Esophagus muscularis mucosa (tissue), 4 donors: ENCODE data around the gene PFDN1. TPM values are rescaled to one million over a fixed set of nuclear protein-coding genes. Genes with fewer than 3 reads are reported as not detected.

Experiments
- DNase-seq: peaks from one replicate; pipeline ENCODE4 v3.0.0-alpha.2; 2017; ENCODE audit errors: extremely low spot score
- H3K27ac ChIP-seq, 4 donors: fragments of 200-600 bp; sonication (generic); replicated peaks in 1 of 4; 1 replicate in 3 of 4; 2 replicates in 1 of 4; pipeline ENCODE4 v1.5.1; 2016 to 2019; ENCODE audit warnings: mild to moderate bottlenecking in 1 of 4
- H3K27me3 ChIP-seq, 4 donors: fragments of 200-600 bp; sonication (generic); one replicate each; pipeline versions ENCODE4 v1.5.1 to v1.6.0; 2016 to 2019
- H3K36me3 ChIP-seq, 4 donors: fragments of 200-600 bp; sonication (generic); one replicate each; pipeline ENCODE4 v1.5.1; 2016 to 2019
- H3K4me1 ChIP-seq, 4 donors: fragments of 200-600 bp; sonication (generic); one replicate each; pipeline ENCODE4 v1.5.1; 2016 to 2019
- H3K4me3 ChIP-seq, 4 donors: fragments of 200-600 bp; sonication (generic); 1 replicate in 2 of 4; 2 replicates in 2 of 4; pipeline ENCODE4 v1.5.1; 2016 to 2019; ENCODE audit warnings: mild to moderate bottlenecking in 4 of 4, moderate library complexity in 1 of 4
- H3K9me3 ChIP-seq, 4 donors: fragments of 200-600 bp; sonication (generic); 1 replicate in 3 of 4; 2 replicates in 1 of 4; pipeline ENCODE4 v1.5.1; 2016 to 2019
- EP300 ChIP-seq: sonication (generic); formaldehyde crosslinking; IDR thresholded peaks from one replicate; pipeline ENCODE4 v1.6.1; 2017; ENCODE audit warnings: antibody characterized with exemption
- POLR2A ChIP-seq: fragments of 450-650 bp; IDR thresholded peaks from one replicate; pipeline ENCODE4 v1.6.1; 2017; ENCODE audit warnings: antibody characterized with exemption, moderate library complexity, mild to moderate bottlenecking, low read depth
- POLR2AphosphoS5 ChIP-seq, 2 donors: sonication (generic); formaldehyde crosslinking; IDR thresholded peaks; one replicate each; pipeline ENCODE4 v1.6.1; 2017; ENCODE audit warnings: antibody characterized with exemption in 2 of 2
- WGBS: methylation state at CpG from one replicate; pipeline ENCODE4 v1.1.5; 2018; 5-methylcytosine and 5-hydroxymethylcytosine counted together
- intact Hi-C: fragments of 100-400 bp; cut with DNase I; formaldehyde crosslinking; loops from one replicate; pipeline ENCODE4 v1.15.1; 2023
- total RNA-seq, 4 donors: library from RNA; depleted of rRNA; stranded (reverse); fragments of >200 nt; gene quantifications; one replicate each; pipeline versions ENCODE4 v1.1.0 to v1.2.1, GENCODE V29; 2016
- TF ChIP-seq, protein P1 (sequence below), 3 experiments: fragments of 200-600 bp in 2 of 3; fragments of 450-650 bp in 1 of 3; sonication (generic) in 2 of 3; IDR thresholded peaks; one replicate each; pipeline ENCODE4 v1.5.1; 2017 to 2019; ENCODE audit warnings: antibody characterized with exemption in 3 of 3, mild to moderate bottlenecking in 2 of 3, moderate library complexity in 1 of 3

PFDN1 gene
- total RNA-seq, 4 donors from 2014 or later: 84.8 to 126 (median 101) TPM

DNA sequence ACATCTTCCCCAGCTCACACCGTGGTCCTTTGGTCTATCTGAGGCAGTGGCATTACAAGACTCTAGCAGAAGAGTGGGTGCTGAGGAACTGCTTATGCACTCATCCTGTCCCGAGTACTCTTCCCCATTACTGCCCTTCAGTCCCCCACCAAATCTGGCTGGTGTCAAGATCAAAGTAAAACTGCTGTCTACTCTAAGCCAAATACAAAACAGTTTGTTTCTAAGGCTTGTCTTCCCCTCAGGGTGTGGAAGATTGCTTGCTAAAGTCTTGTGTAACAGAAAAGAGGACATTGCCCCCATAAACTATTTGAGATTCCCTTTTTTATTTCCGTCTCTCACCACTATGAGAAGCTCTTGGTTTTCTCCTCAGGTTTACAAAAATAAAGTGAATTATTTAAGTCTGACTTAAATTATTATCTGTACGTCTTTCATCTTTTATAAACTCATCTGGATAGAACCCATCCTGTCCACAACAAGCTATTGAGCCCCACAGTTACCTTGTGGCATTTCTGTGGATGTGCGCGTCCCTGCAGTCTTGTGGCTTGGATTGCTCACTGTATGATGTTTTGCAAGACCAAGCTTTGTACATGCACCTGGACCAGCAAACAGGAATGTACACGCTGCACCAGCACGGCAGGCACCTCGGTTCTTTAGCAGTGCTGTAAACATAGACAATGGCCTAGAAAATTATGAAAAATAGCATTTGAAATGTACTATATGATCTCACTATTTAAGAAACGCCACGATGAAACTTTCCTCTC, 66.9 kb downstream of the PFDN1 start:
- Histone ChIP-seq H3K9me3 (no peaks in the 10 kb centered on the region), H3K4me3 (no peak overlapping the region), H3K27me3 (no peaks in the 10 kb centered on the region), H3K27ac (no peak overlapping the region), H3K36me3 (no peaks in the 10 kb centered on the region), H3K4me1 (peaks cover 14 to 18% (median 16%) of the 10 kb centered on the region in 4 donors)
- DNase-seq: no peak
- WGBS: 77% methylated on average over 11 of the region's 11 CpGs
- intact Hi-C loops: no loop called here
- TF ChIP-seq POLR2AphosphoS5 (IDR thresholded peaks at IDR 0.05): no peak
- TF ChIP-seq, protein P1, sequence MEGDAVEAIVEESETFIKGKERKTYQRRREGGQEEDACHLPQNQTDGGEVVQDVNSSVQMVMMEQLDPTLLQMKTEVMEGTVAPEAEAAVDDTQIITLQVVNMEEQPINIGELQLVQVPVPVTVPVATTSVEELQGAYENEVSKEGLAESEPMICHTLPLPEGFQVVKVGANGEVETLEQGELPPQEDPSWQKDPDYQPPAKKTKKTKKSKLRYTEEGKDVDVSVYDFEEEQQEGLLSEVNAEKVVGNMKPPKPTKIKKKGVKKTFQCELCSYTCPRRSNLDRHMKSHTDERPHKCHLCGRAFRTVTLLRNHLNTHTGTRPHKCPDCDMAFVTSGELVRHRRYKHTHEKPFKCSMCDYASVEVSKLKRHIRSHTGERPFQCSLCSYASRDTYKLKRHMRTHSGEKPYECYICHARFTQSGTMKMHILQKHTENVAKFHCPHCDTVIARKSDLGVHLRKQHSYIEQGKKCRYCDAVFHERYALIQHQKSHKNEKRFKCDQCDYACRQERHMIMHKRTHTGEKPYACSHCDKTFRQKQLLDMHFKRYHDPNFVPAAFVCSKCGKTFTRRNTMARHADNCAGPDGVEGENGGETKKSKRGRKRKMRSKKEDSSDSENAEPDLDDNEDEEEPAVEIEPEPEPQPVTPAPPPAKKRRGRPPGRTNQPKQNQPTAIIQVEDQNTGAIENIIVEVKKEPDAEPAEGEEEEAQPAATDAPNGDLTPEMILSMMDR (IDR thresholded peaks at IDR 0.05): no peak
- TF ChIP-seq POLR2A: no peak
- TF ChIP-seq EP300: no peak

DNA sequence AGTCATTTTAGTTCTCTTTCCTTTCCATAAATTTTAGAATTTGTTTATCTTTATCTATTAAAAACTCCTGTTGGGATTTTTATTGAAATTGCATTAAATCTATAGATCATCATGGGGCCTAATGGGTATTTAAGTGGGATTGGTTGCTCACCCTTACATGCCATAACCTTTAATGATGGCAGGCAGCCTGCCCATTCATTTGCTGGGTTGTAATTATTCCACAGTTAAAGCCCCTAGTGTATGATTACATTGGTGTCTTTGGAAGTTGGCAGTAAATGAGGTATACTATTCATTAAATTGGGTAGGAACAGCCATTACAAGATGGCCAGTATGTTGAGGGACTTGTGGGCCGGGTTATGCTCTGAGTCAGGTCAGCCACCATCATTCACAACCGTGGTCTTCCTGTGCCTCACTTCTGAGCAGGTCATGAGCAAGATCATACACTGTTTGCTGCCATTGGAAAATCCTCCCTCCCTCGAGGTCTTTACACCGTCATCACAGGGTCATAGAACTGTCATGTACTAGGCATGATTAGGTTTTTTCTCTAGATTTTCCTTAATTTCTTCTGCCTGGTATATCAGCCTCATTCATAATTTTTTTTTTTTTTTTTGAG, 68.4 kb downstream of the PFDN1 start:
- intact Hi-C loops: no loop called here
- no peak overlapping the region for H3K4me3 ChIP-seq
- 90% methylated on average over 4 of the region's 4 CpGs for WGBS
- TF ChIP-seq POLR2AphosphoS5 (IDR thresholded peaks at IDR 0.05): no peak
- TF ChIP-seq POLR2A: no peak
- TF ChIP-seq EP300: no peak
- TF ChIP-seq, protein P1 (IDR thresholded peaks at IDR 0.05): no peak
- H3K9me3 ChIP-seq: no peaks in the 10 kb centered on the region
- peaks cover 0 to 3% (median 2%) of the 10 kb centered on the region in 4 donors for H3K4me1 ChIP-seq
- no peak for DNase-seq
- H3K36me3 ChIP-seq: no peaks in the 10 kb centered on the region
- H3K27me3 ChIP-seq: no peaks in the 10 kb centered on the region
- H3K27ac ChIP-seq: no peak overlapping the region

DNA sequence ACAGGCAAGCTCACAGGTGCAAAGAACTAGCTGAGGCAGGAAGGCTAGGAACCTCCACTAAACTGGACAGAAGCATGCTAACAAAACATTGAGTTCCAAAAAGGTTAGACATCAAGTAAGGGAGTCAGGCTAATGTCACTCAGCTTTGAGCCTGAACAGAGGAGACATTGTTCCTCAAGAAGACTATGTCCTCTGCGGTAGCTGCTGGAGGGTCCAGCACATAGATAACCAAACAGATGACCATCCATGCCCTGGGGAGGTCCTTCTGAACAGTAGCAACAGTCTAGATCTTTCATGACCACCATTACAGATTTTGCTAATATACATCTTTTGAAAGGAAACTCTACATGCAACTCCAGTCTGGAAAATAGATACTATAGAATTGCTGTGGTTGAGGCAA, 70.2 kb downstream of the PFDN1 start:
- intact Hi-C loops: no loop called here
- TF ChIP-seq POLR2AphosphoS5 (IDR thresholded peaks at IDR 0.05) (no peak), POLR2A (no peak), EP300 (no peak)
- TF ChIP-seq, protein P1 (IDR thresholded peaks at IDR 0.05): no peak

DNA sequence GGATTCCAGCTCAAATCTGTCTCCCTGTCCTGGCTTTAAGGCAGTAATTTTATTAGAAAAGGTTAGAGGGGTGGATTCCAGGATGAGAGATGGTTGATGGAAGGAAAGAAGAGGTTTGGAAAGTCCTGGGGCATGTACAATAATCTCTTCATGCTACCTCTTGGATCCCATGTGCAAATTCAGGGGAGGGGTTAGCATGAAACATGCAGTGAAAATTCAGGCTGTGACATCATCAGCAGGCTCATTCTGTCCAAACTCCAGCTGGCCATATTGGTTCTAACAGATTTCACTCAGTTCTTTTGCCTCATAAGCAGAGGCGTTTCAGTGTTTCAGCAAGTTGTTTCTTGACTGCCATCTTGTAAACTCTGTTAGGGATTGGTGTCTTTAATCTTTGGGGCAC, 72.5 kb downstream of the PFDN1 start:
- no peak overlapping the region for H3K4me3 ChIP-seq
- intact Hi-C loops: no loop called here
- no peak overlapping the region for H3K27ac ChIP-seq
- 87% methylated on average over 1 of the region's 1 CpG for WGBS
- H3K4me1 ChIP-seq: peaks cover 0 to 8% (median 3%) of the 10 kb centered on the region in 4 donors
- H3K9me3 ChIP-seq: no peaks in the 10 kb centered on the region
- no peak for TF ChIP-seq POLR2AphosphoS5 (IDR thresholded peaks at IDR 0.05)
- DNase-seq: no peak
- no peaks in the 10 kb centered on the region for H3K27me3 ChIP-seq
- no peaks in the 10 kb centered on the region for H3K36me3 ChIP-seq

More for the DNA sequence above, 70.2 kb downstream of the PFDN1 start:
- 89% methylated on average over 1 of the region's 1 CpG for WGBS
- Histone ChIP-seq H3K4me3 (no peak overlapping the region), H3K4me1 (peaks cover 0 to 3% (median 0%) of the 10 kb centered on the region in 4 donors), H3K36me3 (no peaks in the 10 kb centered on the region), H3K27ac (no peak overlapping the region), H3K27me3 (no peaks in the 10 kb centered on the region), H3K9me3 (no peaks in the 10 kb centered on the region)
- DNase-seq: no peak

DNA sequence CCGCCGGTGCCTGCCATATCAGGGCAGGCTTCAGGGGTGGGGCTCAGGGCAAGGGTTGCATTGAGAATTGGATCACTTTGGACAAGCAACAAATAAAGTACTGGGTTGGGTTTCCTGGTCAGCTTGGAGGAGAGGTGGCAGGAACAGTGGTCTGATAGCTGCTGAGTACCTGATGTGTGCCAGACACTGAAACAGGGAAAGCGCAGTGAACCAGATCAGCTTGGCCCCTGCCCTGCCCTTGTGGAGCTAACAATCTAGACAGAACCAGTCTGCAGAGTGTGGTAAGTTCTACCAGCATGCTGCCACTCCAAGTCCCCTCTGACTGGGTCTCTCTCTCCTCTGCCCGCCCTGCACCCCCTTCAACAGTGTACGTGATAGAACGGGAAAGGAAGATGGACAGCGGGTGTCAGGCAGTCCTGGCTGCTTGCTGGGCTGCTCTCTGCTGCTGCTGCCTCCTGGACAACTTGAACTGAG, 74.5 kb downstream of the PFDN1 start:
- no peaks in the 10 kb centered on the region for H3K9me3 ChIP-seq
- DNase-seq: no peak
- TF ChIP-seq POLR2A: no peak
- TF ChIP-seq POLR2AphosphoS5 (IDR thresholded peaks at IDR 0.05): no peak
- TF ChIP-seq EP300: no peak
- TF ChIP-seq, protein P1 (IDR thresholded peaks at IDR 0.05): no peak
- intact Hi-C loops: loop anchor here (5.0 kb wide), 1 partner anchor 36 kb away; no protein-coding TSS in a partner anchor
- H3K36me3 ChIP-seq: no peaks in the 10 kb centered on the region
- H3K4me3 ChIP-seq: no peak overlapping the region
- H3K4me1 ChIP-seq: peaks cover 3 to 21% (median 10%) of the 10 kb centered on the region in 4 donors
- H3K27ac ChIP-seq: no peak overlapping the region
- 88% methylated on average over 6 of the region's 7 CpGs for WGBS
- no peaks in the 10 kb centered on the region for H3K27me3 ChIP-seq
